ENCODE results near the gene ASGR1. TPM values are rescaled to one million over a fixed set of nuclear protein-coding genes. Genes with fewer than 3 reads are reported as not detected.

ASGR1 gene
- total RNA-seq, 2 experiments from 2014 or later, result 0.64 to 0.85 TPM

GRCh38 chr17:7131423-7131791 lies 47.8 kb downstream of the ASGR1 start:
- ChIA-PET POLR2A (no interaction called here), CTCF (interaction anchor here (0.5 to 1.0 kb wide), 2 partner anchors 11 to 55 kb away, joined by 3 to 4 read pairs; no protein-coding TSS in a partner anchor)
- Histone ChIP-seq H3K9me3 (ENCODE audit: control insufficient read depth in 1 of 2, insufficient read depth in 1 of 2, low read length in 2 of 2) (no peaks in the 10 kb centered on the region), H3K4me1 (ENCODE audit: insufficient read depth, low read length) (peaks cover 31% of the 10 kb centered on the region), H3K27ac (ENCODE audit: low read depth in 1 of 2, low read length in 2 of 2) (no peak overlapping the region), H3K27me3 (ENCODE audit: control insufficient read depth in 1 of 2, insufficient read depth in 2 of 2, low read length in 2 of 2) (no peaks in the 10 kb centered on the region), H3K36me3 (ENCODE audit: insufficient read depth, low read length) (no peaks in the 10 kb centered on the region), H3K4me3 (ENCODE audit: low read length) (no peak overlapping the region)
- H3K9me3 Mint-ChIP-seq, result no peaks in the 10 kb centered on the region
- peaks cover 29% of the 10 kb centered on the region for H3K4me1 Mint-ChIP-seq (ENCODE audit: low read depth)
- no peak for TF ChIP-seq CTCF (IDR thresholded peaks at IDR 0.05)
- H3K27me3 Mint-ChIP-seq, result peaks cover 3% of the 10 kb centered on the region
- ATAC-seq (ENCODE audit: poor library complexity) (no peak), DNase-seq (peak in 1 of 14 experiments; percentile 22)
- peak overlapping the region; percentile 88 for H3K27ac Mint-ChIP-seq
- intact Hi-C loops (cut with DNase I, micrococcal nuclease), result no loop called here
- H3K36me3 Mint-ChIP-seq (ENCODE audit: low read depth), result no peaks in the 10 kb centered on the region
- peak overlapping the region; percentile 39 for H3K4me3 Mint-ChIP-seq

GRCh38 chr17:7130621-7131422 lies 48.3 kb downstream of the ASGR1 start:
- Histone ChIP-seq H3K4me1 (ENCODE audit: insufficient read depth, low read length) (peaks cover 28% of the 10 kb centered on the region), H3K27ac (ENCODE audit: low read depth in 1 of 2, low read length in 2 of 2) (no peak overlapping the region), H3K9me3 (ENCODE audit: control insufficient read depth in 1 of 2, insufficient read depth in 1 of 2, low read length in 2 of 2) (no peaks in the 10 kb centered on the region), H3K36me3 (ENCODE audit: insufficient read depth, low read length) (no peaks in the 10 kb centered on the region), H3K4me3 (ENCODE audit: low read length) (no peak overlapping the region), H3K27me3 (ENCODE audit: control insufficient read depth in 1 of 2, insufficient read depth in 2 of 2, low read length in 2 of 2) (no peaks in the 10 kb centered on the region)
- ChIA-PET CTCF (interaction anchor here (0.5 to 1.0 kb wide), 4 partner anchors 13 to 85 kb away, joined by 3 to 6 read pairs (median 4); no protein-coding TSS in a partner anchor), POLR2A (interaction anchor here (0.6 to 1.5 kb wide), 2 partner anchors 86 to 135 kb away, joined by 3 to 5 read pairs; no protein-coding TSS in a partner anchor)
- Mint-ChIP-seq H3K36me3 (ENCODE audit: low read depth) (no peaks in the 10 kb centered on the region), H3K4me1 (ENCODE audit: low read depth) (peaks cover 24% of the 10 kb centered on the region), H3K9me3 (no peaks in the 10 kb centered on the region), H3K27me3 (no peaks in the 10 kb centered on the region), H3K27ac (peak overlapping the region; percentile 88), H3K4me3 (peak overlapping the region; percentile 39)
- no peak for TF ChIP-seq CTCF (IDR thresholded peaks at IDR 0.05)
- peak in 1 of 14 experiments; percentile 44 for DNase-seq
- no peak for ATAC-seq (ENCODE audit: poor library complexity)
- intact Hi-C loops (cut with DNase I, micrococcal nuclease), result no loop called here

- no peak for TF ChIP-seq CTCF (IDR thresholded peaks at IDR 0.05)
- H3K27me3 Mint-ChIP-seq, result no peaks in the 10 kb centered on the region
- no peak overlapping the region for H3K4me3 Mint-ChIP-seq
- Histone ChIP-seq H3K27ac (ENCODE audit: low read depth in 1 of 2, low read length in 2 of 2) (no peak overlapping the region), H3K4me3 (ENCODE audit: low read length) (no peak overlapping the region), H3K36me3 (ENCODE audit: insufficient read depth, low read length) (no peaks in the 10 kb centered on the region), H3K4me1 (ENCODE audit: insufficient read depth, low read length) (peaks cover 26% of the 10 kb centered on the region), H3K9me3 (ENCODE audit: control insufficient read depth in 1 of 2, insufficient read depth in 1 of 2, low read length in 2 of 2) (no peaks in the 10 kb centered on the region), H3K27me3 (ENCODE audit: control insufficient read depth in 1 of 2, insufficient read depth in 2 of 2, low read length in 2 of 2) (no peaks in the 10 kb centered on the region)
- intact Hi-C loops (cut with DNase I, micrococcal nuclease), result no loop called here
- DNase-seq (no peak), ATAC-seq (ENCODE audit: poor library complexity) (no peak)
- POLR2A ChIA-PET, result no interaction called here
- no peaks in the 10 kb centered on the region for H3K36me3 Mint-ChIP-seq (ENCODE audit: low read depth)
- H3K4me1 Mint-ChIP-seq (ENCODE audit: low read depth), result peaks cover 24% of the 10 kb centered on the region
- no peak overlapping the region for H3K27ac Mint-ChIP-seq
- CTCF ChIA-PET, result no interaction called here
- H3K9me3 Mint-ChIP-seq, result no peaks in the 10 kb centered on the region
Measured at GRCh38 chr17:7129311-7129710, 49.9 kb downstream of the ASGR1 start.

All from CD4-positive, alpha-beta T cell (primary cell).